Measurements from ENCODE around the gene NBEAL2.
"Not testable (repeated sequence)": the region's sequence is repeated elsewhere in the genome, so short reads cannot be mapped to it uniquely, and the experiment has no call there.

The NBEAL2 gene

DNA sequence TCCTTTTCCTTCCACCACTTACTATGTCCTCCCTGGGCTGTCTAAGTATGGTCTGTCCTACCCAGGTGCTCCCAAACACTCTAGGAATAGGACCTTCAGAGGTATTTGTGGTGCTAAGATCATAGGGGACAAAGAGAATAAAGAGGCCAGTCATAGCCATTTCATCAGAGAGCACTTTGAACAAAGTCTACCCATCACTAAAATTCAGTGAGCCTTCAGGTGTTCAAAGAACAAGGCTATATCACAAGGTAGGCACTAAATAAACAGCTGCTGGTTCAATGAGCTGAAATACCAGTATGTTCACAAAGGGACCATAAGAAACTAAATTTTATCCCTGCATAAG, 38.8 kb downstream of the NBEAL2 start:
- no peak overlapping the region for H3K27ac ChIP-seq (ENCODE audit: low read depth, low read length)
- H3K4me1 ChIP-seq (ENCODE audit: control insufficient read depth, insufficient read depth, low read length) = peaks cover 17% of the 10 kb centered on the region; the same call in 1 of the 2 replicates
- peaks cover 60% of the 10 kb centered on the region for H3K36me3 ChIP-seq (ENCODE audit: control insufficient read depth, insufficient read depth, low read length)
- no peak overlapping the region for H3K9ac ChIP-seq (ENCODE audit: low read length)
- H3K9me3 ChIP-seq (ENCODE audit: control insufficient read depth, insufficient read depth, low read depth, low read length) = no peaks in the 10 kb centered on the region
- no peak overlapping the region for H3K4me3 ChIP-seq (ENCODE audit: low read depth, low read length)
- H3K27me3 ChIP-seq (ENCODE audit: control insufficient read depth, insufficient read depth, low read length) = no peaks in the 10 kb centered on the region

GRCh38 chr3:47019201-47019600, 39.7 kb downstream of the NBEAL2 start:
- Histone ChIP-seq H3K27me3 (ENCODE audit: control insufficient read depth, insufficient read depth, low read length) (no peaks in the 10 kb centered on the region), H3K9me3 (ENCODE audit: control insufficient read depth, insufficient read depth, low read depth, low read length) (no peaks in the 10 kb centered on the region), H3K9ac (ENCODE audit: low read length) (no peak overlapping the region), H3K4me1 (ENCODE audit: control insufficient read depth, insufficient read depth, low read length) (peaks cover 17% of the 10 kb centered on the region; the same call in 1 of the 2 replicates), H3K36me3 (ENCODE audit: control insufficient read depth, insufficient read depth, low read length) (peaks cover 53% of the 10 kb centered on the region), H3K4me3 (ENCODE audit: low read depth, low read length) (no peak overlapping the region), H3K27ac (ENCODE audit: low read depth, low read length) (no peak overlapping the region)

DNA sequence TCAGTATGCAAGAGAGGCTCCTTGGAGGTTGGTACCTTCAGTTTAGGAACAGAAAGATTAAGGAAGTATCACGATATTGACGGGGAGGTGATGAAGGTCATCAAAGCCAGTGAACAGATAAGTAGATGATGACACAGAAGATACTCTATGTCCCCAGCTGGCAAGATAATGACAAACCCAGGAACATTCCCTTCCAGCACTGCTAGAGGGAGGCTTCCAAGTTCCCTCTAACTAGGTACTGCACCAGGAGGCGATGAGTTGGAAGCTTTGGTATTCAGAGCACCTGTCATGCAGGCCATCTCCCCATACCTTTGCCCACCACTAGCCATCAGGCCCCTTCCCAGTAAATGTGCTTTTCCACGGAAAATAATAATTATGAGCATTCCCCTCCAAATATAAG, 40.8 kb downstream of the NBEAL2 start:
- Histone ChIP-seq H3K36me3 (ENCODE audit: control insufficient read depth, insufficient read depth, low read length) (peaks cover 50% of the 10 kb centered on the region), H3K4me1 (ENCODE audit: control insufficient read depth, insufficient read depth, low read length) (peaks cover 24% of the 10 kb centered on the region), H3K27ac (ENCODE audit: low read depth, low read length) (no peak overlapping the region), H3K4me3 (ENCODE audit: low read depth, low read length) (no peak overlapping the region), H3K9ac (ENCODE audit: low read length) (no peak overlapping the region), H3K9me3 (ENCODE audit: control insufficient read depth, insufficient read depth, low read depth, low read length) (no peaks in the 10 kb centered on the region), H3K27me3 (ENCODE audit: control insufficient read depth, insufficient read depth, low read length) (no peaks in the 10 kb centered on the region)

DNA sequence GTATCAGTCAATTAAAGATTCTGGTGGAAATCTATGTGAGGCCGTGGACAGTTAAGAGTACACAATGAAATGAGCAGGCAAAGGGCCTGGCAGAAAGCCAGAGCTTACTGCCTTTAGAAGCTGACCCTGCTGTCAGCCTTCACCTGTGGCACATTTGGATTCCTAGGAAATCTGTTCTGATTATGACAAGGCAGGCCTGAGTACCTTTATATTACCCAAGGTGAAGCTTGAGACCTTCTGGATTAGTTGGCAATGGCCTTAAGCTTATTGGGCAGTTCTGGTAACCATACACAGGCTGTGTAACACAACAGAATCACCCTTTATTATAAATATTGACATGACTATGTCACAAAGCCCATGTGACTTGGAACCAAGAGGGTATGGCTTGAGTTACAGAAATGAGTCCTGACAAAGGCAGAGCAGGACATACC, 43.2 kb downstream of the NBEAL2 start:
- Histone ChIP-seq H3K36me3 (ENCODE audit: control insufficient read depth, insufficient read depth, low read length) (peaks cover 31% of the 10 kb centered on the region), H3K9me3 (ENCODE audit: control insufficient read depth, insufficient read depth, low read depth, low read length) (no peaks in the 10 kb centered on the region), H3K27ac (ENCODE audit: low read depth, low read length) (no peak overlapping the region), H3K27me3 (ENCODE audit: control insufficient read depth, insufficient read depth, low read length) (no peaks in the 10 kb centered on the region), H3K9ac (ENCODE audit: low read length) (no peak overlapping the region), H3K4me3 (ENCODE audit: low read depth, low read length) (no peak overlapping the region), H3K4me1 (ENCODE audit: control insufficient read depth, insufficient read depth, low read length) (peaks cover 23% of the 10 kb centered on the region)

DNA sequence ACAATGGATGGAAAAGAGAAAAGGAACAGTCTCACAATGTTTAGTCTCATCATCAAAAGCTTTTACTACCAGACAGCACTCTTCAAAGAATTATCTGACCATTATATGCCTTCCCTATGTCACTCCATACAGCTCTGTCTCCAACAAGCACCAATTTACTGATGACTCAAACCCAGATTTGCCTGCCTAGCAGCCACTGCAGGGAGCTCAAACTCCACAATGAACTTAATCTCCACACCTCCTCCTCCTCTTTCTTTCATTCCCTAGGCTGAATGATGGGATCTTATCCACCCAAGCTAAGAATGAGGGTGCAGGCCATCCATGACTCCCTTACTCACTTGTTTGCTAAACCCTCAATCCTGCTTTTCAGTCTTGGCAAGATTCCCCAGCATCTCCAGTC, 45.5 kb downstream of the NBEAL2 start:
- no peak overlapping the region for H3K9ac ChIP-seq (ENCODE audit: low read length)
- no peak overlapping the region; the same call in 1 of the 2 replicates for H3K27ac ChIP-seq (ENCODE audit: low read depth, low read length)
- peaks cover 12% of the 10 kb centered on the region for H3K4me1 ChIP-seq (ENCODE audit: control insufficient read depth, insufficient read depth, low read length)
- no peak overlapping the region for H3K4me3 ChIP-seq (ENCODE audit: low read depth, low read length)
- H3K36me3 ChIP-seq (ENCODE audit: control insufficient read depth, insufficient read depth, low read length) = peaks cover 8% of the 10 kb centered on the region
- no peaks in the 10 kb centered on the region for H3K9me3 ChIP-seq (ENCODE audit: control insufficient read depth, insufficient read depth, low read depth, low read length)
- no peaks in the 10 kb centered on the region for H3K27me3 ChIP-seq (ENCODE audit: control insufficient read depth, insufficient read depth, low read length)

DNA sequence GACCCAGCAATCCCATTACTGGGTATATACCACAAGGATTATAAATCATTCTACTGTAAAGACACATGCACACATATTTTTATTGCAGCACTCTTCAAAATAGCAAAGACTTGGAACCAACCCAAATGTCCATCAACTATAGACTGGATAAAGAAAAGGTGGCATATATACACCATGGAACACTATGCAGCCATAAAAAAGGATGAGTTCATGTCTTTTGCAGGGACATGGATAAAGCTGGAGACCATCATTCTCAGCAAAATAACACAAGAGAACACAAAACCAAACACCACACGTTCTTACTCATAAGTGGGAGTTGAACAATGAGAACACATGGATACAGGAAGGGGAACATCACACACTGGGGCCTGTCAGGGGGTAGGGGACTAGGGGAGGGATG, 47.0 kb downstream of the NBEAL2 start:
- not testable (repeated sequence) for H3K27ac ChIP-seq (ENCODE audit: low read depth, low read length); H3K9me3 ChIP-seq (ENCODE audit: control insufficient read depth, insufficient read depth, low read depth, low read length); H3K9ac ChIP-seq (ENCODE audit: low read length); H3K27me3 ChIP-seq (ENCODE audit: control insufficient read depth, insufficient read depth, low read length); H3K4me3 ChIP-seq (ENCODE audit: low read depth, low read length)
- Histone ChIP-seq H3K36me3 (ENCODE audit: control insufficient read depth, insufficient read depth, low read length) (peaks cover 11% of the 10 kb centered on the region), H3K4me1 (ENCODE audit: control insufficient read depth, insufficient read depth, low read length) (peaks cover 10% of the 10 kb centered on the region)

DNA sequence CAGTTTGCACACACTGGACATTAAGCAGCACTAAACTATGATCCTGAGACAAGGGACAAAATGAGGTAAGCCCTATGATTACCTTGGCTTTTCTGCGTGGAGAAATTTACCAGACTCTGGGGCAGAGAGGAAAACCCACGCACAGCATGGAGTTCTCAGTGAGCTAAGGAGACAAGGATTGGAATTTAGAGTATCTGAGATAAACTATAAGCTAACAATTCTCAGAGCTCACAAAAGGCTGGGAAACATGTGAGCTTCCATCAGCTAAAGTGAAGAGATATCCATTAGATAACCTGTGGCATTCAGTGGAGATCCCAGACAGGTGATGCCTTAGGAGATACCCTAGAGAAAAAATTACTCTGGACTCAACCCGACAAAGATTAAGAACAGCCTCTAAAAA, 48.7 kb downstream of the NBEAL2 start:
- Histone ChIP-seq H3K9ac (ENCODE audit: low read length) (no peak overlapping the region), H3K27me3 (ENCODE audit: control insufficient read depth, insufficient read depth, low read length) (no peaks in the 10 kb centered on the region), H3K4me1 (ENCODE audit: control insufficient read depth, insufficient read depth, low read length) (peaks cover 10% of the 10 kb centered on the region), H3K27ac (ENCODE audit: low read depth, low read length) (no peak overlapping the region), H3K9me3 (ENCODE audit: control insufficient read depth, insufficient read depth, low read depth, low read length) (no peaks in the 10 kb centered on the region), H3K36me3 (ENCODE audit: control insufficient read depth, insufficient read depth, low read length) (peaks cover 15% of the 10 kb centered on the region), H3K4me3 (ENCODE audit: low read depth, low read length) (no peak overlapping the region)

DNA sequence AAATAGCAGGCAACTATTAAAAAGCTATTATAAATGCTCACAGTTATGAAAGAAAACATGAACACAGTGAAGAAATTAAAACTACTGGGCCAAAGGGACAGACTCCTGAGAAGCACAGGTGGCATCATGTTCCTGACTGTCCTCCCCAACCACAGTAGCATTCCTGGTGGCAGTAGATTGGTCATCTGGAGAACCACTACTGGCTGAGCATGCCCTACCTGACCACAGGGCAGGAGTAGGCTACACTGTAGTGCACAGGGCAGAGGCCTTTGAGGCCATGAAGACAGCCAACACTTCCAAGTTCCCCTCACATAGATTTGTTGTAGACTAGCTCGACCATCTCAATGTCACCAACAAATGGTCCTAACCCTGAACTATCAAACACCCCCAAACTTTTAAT, 49.2 kb downstream of the NBEAL2 start:
- no peak overlapping the region for H3K4me3 ChIP-seq (ENCODE audit: low read depth, low read length)
- H3K36me3 ChIP-seq (ENCODE audit: control insufficient read depth, insufficient read depth, low read length) = peaks cover 18% of the 10 kb centered on the region; the same call in 1 of the 2 replicates
- no peak overlapping the region for H3K27ac ChIP-seq (ENCODE audit: low read depth, low read length)
- H3K27me3 ChIP-seq (ENCODE audit: control insufficient read depth, insufficient read depth, low read length) = no peaks in the 10 kb centered on the region
- H3K4me1 ChIP-seq (ENCODE audit: control insufficient read depth, insufficient read depth, low read length) = peaks cover 10% of the 10 kb centered on the region
- no peak overlapping the region for H3K9ac ChIP-seq (ENCODE audit: low read length)
- no peaks in the 10 kb centered on the region for H3K9me3 ChIP-seq (ENCODE audit: control insufficient read depth, insufficient read depth, low read depth, low read length)

GRCh38 chr3:47031041-47031440, 51.6 kb downstream of the NBEAL2 start:
- H3K27ac ChIP-seq (ENCODE audit: low read depth, low read length); H3K9me3 ChIP-seq (ENCODE audit: control insufficient read depth, insufficient read depth, low read depth, low read length); H3K4me3 ChIP-seq (ENCODE audit: low read depth, low read length); H3K9ac ChIP-seq (ENCODE audit: low read length); H3K4me1 ChIP-seq (ENCODE audit: control insufficient read depth, insufficient read depth, low read length); H3K27me3 ChIP-seq (ENCODE audit: control insufficient read depth, insufficient read depth, low read length): not testable (repeated sequence)
- H3K36me3 ChIP-seq (ENCODE audit: control insufficient read depth, insufficient read depth, low read length) = peaks cover 41% of the 10 kb centered on the region

DNA sequence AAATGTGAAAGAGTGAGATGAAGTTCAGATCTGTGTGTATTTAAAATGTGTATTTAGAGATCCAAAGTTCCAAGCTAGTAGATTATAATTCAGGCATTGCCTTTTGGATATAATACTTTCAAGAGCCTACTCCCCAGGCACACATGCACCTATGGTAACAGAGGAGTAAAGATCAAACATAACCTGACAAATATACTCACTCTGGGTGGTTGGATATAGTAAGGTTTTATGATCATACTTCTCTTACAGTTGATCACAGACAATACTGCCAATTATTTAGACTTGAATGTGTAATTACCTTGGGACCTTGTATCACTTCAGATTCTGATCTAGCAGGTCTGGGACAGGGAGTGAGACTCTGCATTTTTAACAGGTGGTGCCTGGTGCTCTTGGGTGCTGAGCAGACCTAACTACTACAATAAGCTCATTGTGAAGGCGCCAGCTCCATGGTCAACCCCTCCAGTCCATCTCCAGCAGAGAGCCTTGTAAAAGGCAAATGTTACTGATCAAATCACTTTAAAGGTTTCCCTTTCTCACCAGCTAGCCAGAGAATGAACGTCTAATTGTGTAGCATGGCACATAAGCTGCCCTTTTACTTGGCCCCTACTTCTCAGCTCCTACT, 55.5 kb downstream of the NBEAL2 start:
- peaks cover 65% of the 10 kb centered on the region for H3K36me3 ChIP-seq (ENCODE audit: control insufficient read depth, insufficient read depth, low read length)
- no peak overlapping the region for H3K27ac ChIP-seq (ENCODE audit: low read depth, low read length)
- H3K9me3 ChIP-seq (ENCODE audit: control insufficient read depth, insufficient read depth, low read depth, low read length) = no peaks in the 10 kb centered on the region
- no peak overlapping the region for H3K4me3 ChIP-seq (ENCODE audit: low read depth, low read length)
- no peaks in the 10 kb centered on the region for H3K27me3 ChIP-seq (ENCODE audit: control insufficient read depth, insufficient read depth, low read length)
- H3K4me1 ChIP-seq (ENCODE audit: control insufficient read depth, insufficient read depth, low read length) = no peaks in the 10 kb centered on the region
- H3K9ac ChIP-seq (ENCODE audit: low read length) = no peak overlapping the region

DNA sequence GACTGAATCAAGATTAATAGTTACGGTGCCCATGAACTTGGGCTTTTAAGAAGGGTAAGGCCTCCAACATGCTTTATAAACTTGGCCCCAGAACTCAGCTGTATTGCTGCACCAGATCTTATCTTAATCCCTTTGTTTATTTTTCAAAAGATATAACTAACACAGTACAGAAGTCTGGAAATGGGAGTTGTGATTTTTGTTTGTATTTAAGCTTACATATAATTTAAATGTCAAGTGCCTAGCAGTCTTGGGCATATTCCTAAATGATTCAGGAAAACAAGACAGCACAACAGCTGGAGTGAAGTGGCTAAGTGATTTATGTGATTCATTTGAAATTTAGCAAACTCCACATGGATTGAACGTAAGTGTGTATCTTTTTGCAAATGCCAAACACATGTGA, 56.2 kb downstream of the NBEAL2 start:
- H3K36me3 ChIP-seq (ENCODE audit: control insufficient read depth, insufficient read depth, low read length) = peaks cover 71% of the 10 kb centered on the region
- no peaks in the 10 kb centered on the region for H3K9me3 ChIP-seq (ENCODE audit: control insufficient read depth, insufficient read depth, low read depth, low read length)
- no peaks in the 10 kb centered on the region for H3K27me3 ChIP-seq (ENCODE audit: control insufficient read depth, insufficient read depth, low read length)
- no peak overlapping the region for H3K4me3 ChIP-seq (ENCODE audit: low read depth, low read length)
- no peaks in the 10 kb centered on the region for H3K4me1 ChIP-seq (ENCODE audit: control insufficient read depth, insufficient read depth, low read length)
- no peak overlapping the region for H3K27ac ChIP-seq (ENCODE audit: low read depth, low read length)
- H3K9ac ChIP-seq (ENCODE audit: low read length) = no peak overlapping the region

DNA sequence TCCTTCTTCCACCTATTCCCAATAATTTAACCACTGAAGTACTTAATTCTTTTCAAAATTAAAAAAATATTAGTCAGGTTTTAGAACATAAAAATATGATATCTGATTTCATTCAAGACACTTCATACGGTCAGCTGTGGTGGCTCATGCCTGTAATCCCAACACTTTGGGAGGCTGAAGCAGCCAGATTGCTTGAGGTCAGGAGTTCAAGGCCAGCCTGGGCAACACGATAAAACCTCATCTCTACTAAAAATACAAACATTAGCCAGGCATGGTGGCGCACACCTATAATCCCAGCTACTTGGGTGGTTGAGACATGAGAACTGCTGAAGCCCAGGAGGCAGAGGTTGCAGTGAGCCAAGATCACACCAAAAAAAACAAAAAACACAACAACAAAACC, 56.7 kb downstream of the NBEAL2 start:
- Histone ChIP-seq H3K9me3 (ENCODE audit: control insufficient read depth, insufficient read depth, low read depth, low read length) (no peaks in the 10 kb centered on the region), H3K4me1 (ENCODE audit: control insufficient read depth, insufficient read depth, low read length) (no peaks in the 10 kb centered on the region), H3K9ac (ENCODE audit: low read length) (no peak overlapping the region), H3K36me3 (ENCODE audit: control insufficient read depth, insufficient read depth, low read length) (peaks cover 71% of the 10 kb centered on the region), H3K27me3 (ENCODE audit: control insufficient read depth, insufficient read depth, low read length) (no peaks in the 10 kb centered on the region), H3K27ac (ENCODE audit: low read depth, low read length) (no peak overlapping the region), H3K4me3 (ENCODE audit: low read depth, low read length) (no peak overlapping the region)
